HEK293 (cell line): ENCODE results near the gene KCNJ2.
A peak's percentile ranks its signal among the peaks of the same experiment; 100 is the strongest.

Experiments
- CTCF ChIA-PET: fragments of 350-600 bp; formaldehyde crosslinking; extraction: SDS; loops from one replicate; lab custom pipeline; 2021; ENCODE audit warnings: antibody characterized with exemption; lab: Yijun Ruan, JAX
- POLR2A ChIA-PET: fragments of 300-600 bp; formaldehyde crosslinking; extraction: SDS; loops from one replicate; lab custom pipeline; 2020; ENCODE audit warnings: antibody characterized with exemption, inconsistent platforms; lab: Yijun Ruan, JAX
- H3K27ac ChIP-seq: fragments of 200-500 bp; sonication (Bioruptor generic); 2 replicates; pipeline ENCODE4 v1.5.1; 2014; ENCODE audit warnings: low read depth, low read length, control low read depth, inconsistent platforms; ENCODE audit errors: extremely low read depth
- H3K36me3 ChIP-seq, 2 experiments: fragments of 200-500 bp in 1 of 2; sonication (Bioruptor generic) in 1 of 2; 1 replicate in 1 of 2; 2 replicates in 1 of 2; pipeline ENCODE4 v1.5.1; 2014 to 2017; ENCODE audit warnings: inconsistent platforms in 2 of 2, low read length in 2 of 2; ENCODE audit not compliant: control insufficient read depth in 2 of 2, insufficient read depth in 1 of 2
- H3K4me1 ChIP-seq: fragments of 200-500 bp; sonication (Bioruptor generic); 2 replicates; pipeline ENCODE4 v1.5.1; 2014; ENCODE audit warnings: mild to moderate bottlenecking, low read length, inconsistent platforms; ENCODE audit not compliant: control insufficient read depth, insufficient read depth
- H3K4me3 ChIP-seq: 2 replicates; pipeline ENCODE4 v1.5.1; 2011; ENCODE audit warnings: low read depth, mild to moderate bottlenecking, control low read depth, low read length, moderate library complexity
- H3K9me3 ChIP-seq: fragments of 200-500 bp; sonication (Bioruptor generic); 2 replicates; pipeline ENCODE4 v1.5.1; 2014; ENCODE audit warnings: low read depth, low read length, inconsistent platforms; ENCODE audit not compliant: control insufficient read depth, insufficient read depth
- GLI2 ChIP-seq: fragments of 450-650 bp; formaldehyde crosslinking; IDR thresholded peaks from 2 replicates; pipeline ENCODE4; 2017; ENCODE audit warnings: missing biosample characterization, missing genetic modification characterization, low read depth, borderline replicate concordance
- PRDM1 ChIP-seq: fragments of 450-650 bp; formaldehyde crosslinking; IDR thresholded peaks from 2 replicates; pipeline ENCODE4; 2016; ENCODE audit warnings: missing biosample characterization, missing genetic modification characterization
- SP2 ChIP-seq: fragments of 450-650 bp; formaldehyde crosslinking; IDR thresholded peaks from 2 replicates; pipeline ENCODE4 v1.5.1; 2016; ENCODE audit warnings: missing biosample characterization, missing genetic modification characterization
- YY2 ChIP-seq: fragments of 450-650 bp; formaldehyde crosslinking; IDR thresholded peaks from 2 replicates; pipeline ENCODE4 v1.5.1; 2016; ENCODE audit warnings: missing biosample characterization, missing genetic modification characterization
- ZBTB7A ChIP-seq: fragments of 450-650 bp; formaldehyde crosslinking; IDR thresholded peaks from 2 replicates; pipeline ENCODE4 v1.5.1; 2016; ENCODE audit warnings: low read depth, missing biosample characterization, missing genetic modification characterization
- ZFHX2 ChIP-seq: fragments of 450-650 bp; formaldehyde crosslinking; conservative IDR thresholded peaks from 2 replicates; pipeline ENCODE4 v1.5.1; 2016; ENCODE audit warnings: missing biosample characterization, missing genetic modification characterization
- ZNF121 ChIP-seq: fragments of 450-650 bp; formaldehyde crosslinking; IDR thresholded peaks from 2 replicates; pipeline ENCODE4 v1.5.1; 2016; ENCODE audit warnings: missing biosample characterization, missing genetic modification characterization
- ZNF132 ChIP-seq: fragments of 450-650 bp; formaldehyde crosslinking; IDR thresholded peaks from 2 replicates; pipeline ENCODE4 v1.5.1; 2017; ENCODE audit warnings: missing biosample characterization, missing genetic modification characterization, borderline replicate concordance
- ZNF157 ChIP-seq: fragments of 450-650 bp; formaldehyde crosslinking; IDR thresholded peaks from 2 replicates; pipeline ENCODE4 v1.5.1; 2016; ENCODE audit warnings: missing biosample characterization, missing genetic modification characterization
- ZNF23 ChIP-seq: fragments of 450-650 bp; formaldehyde crosslinking; IDR thresholded peaks from 2 replicates; pipeline ENCODE4 v1.5.1; 2016; ENCODE audit warnings: missing biosample characterization, missing genetic modification characterization, borderline replicate concordance
- ZNF266 ChIP-seq: fragments of 450-650 bp; formaldehyde crosslinking; IDR thresholded peaks from 2 replicates; pipeline ENCODE4 v1.5.1; 2016; ENCODE audit warnings: missing biosample characterization, missing genetic modification characterization, low read depth
- ZNF473 ChIP-seq: fragments of 450-650 bp; formaldehyde crosslinking; IDR thresholded peaks from 2 replicates; pipeline ENCODE4 v1.5.1; 2017; ENCODE audit warnings: missing biosample characterization, missing genetic modification characterization
- ZNF48 ChIP-seq: fragments of 450-650 bp; formaldehyde crosslinking; IDR thresholded peaks from 2 replicates; pipeline ENCODE4 v1.5.1; 2016; ENCODE audit warnings: missing biosample characterization, missing genetic modification characterization
- ZNF510 ChIP-seq: fragments of 450-650 bp; formaldehyde crosslinking; IDR thresholded peaks from 2 replicates; pipeline ENCODE4 v1.5.1; 2018; ENCODE audit warnings: mild to moderate bottlenecking, missing genetic modification characterization, missing biosample characterization; ENCODE audit not compliant: insufficient replicate concordance
- ZNF530 ChIP-seq: fragments of 450-650 bp; formaldehyde crosslinking; IDR thresholded peaks from 2 replicates; pipeline ENCODE4 v1.5.1; 2016; ENCODE audit warnings: low read depth, missing biosample characterization, missing genetic modification characterization
- ZNF596 ChIP-seq: fragments of 450-650 bp; IDR thresholded peaks from 2 replicates; pipeline ENCODE4 v1.5.0; 2018; ENCODE audit warnings: missing biosample characterization, mild to moderate bottlenecking, missing genetic modification characterization, moderate library complexity
- ZNF610 ChIP-seq: fragments of 450-650 bp; formaldehyde crosslinking; IDR thresholded peaks from 2 replicates; pipeline ENCODE4 v1.5.1; 2016; ENCODE audit warnings: missing biosample characterization, missing genetic modification characterization, borderline replicate concordance
- ZNF701 ChIP-seq: fragments of 450-650 bp; formaldehyde crosslinking; IDR thresholded peaks from 2 replicates; pipeline ENCODE4 v1.5.1; 2016; ENCODE audit warnings: missing biosample characterization, missing genetic modification characterization
- ZNF76 ChIP-seq: fragments of 450-650 bp; formaldehyde crosslinking; IDR thresholded peaks from 2 replicates; pipeline ENCODE4; 2016; ENCODE audit warnings: low read depth, missing biosample characterization, missing genetic modification characterization, borderline replicate concordance
- ZSCAN23 ChIP-seq: fragments of 450-650 bp; formaldehyde crosslinking; IDR thresholded peaks from 2 replicates; pipeline ENCODE4 v1.5.1; 2016; ENCODE audit warnings: missing biosample characterization, missing genetic modification characterization
- ZXDB ChIP-seq: fragments of 450-650 bp; formaldehyde crosslinking; IDR thresholded peaks from 2 replicates; pipeline ENCODE4 v1.5.1; 2016; ENCODE audit warnings: missing biosample characterization, missing genetic modification characterization
- TF ChIP-seq, protein P1 (sequence below): fragments of 450-650 bp; formaldehyde crosslinking; IDR thresholded peaks from 2 replicates; pipeline ENCODE4 v1.5.1; 2017; ENCODE audit warnings: missing biosample characterization, missing genetic modification characterization
- TF ChIP-seq, protein P2 (sequence below): fragments of 450-650 bp; formaldehyde crosslinking; IDR thresholded peaks from 2 replicates; pipeline ENCODE4 v1.5.1; 2016; ENCODE audit warnings: missing biosample characterization, missing genetic modification characterization
- TF ChIP-seq, protein P3 (sequence below): fragments of 450-650 bp; formaldehyde crosslinking; IDR thresholded peaks from 2 replicates; pipeline ENCODE4 v1.5.1; 2016; ENCODE audit warnings: missing biosample characterization, missing genetic modification characterization
- TF ChIP-seq, protein P4 (sequence below): fragments of 450-650 bp; formaldehyde crosslinking; IDR thresholded peaks from 2 replicates; pipeline ENCODE4 v1.5.1; 2016; ENCODE audit warnings: missing biosample characterization, missing genetic modification characterization
- TF ChIP-seq, protein P5 (sequence below): fragments of 450-650 bp; formaldehyde crosslinking; IDR thresholded peaks from 2 replicates; pipeline ENCODE4 v1.5.1; 2016; ENCODE audit warnings: missing biosample characterization, missing genetic modification characterization

KCNJ2 gene

DNA sequence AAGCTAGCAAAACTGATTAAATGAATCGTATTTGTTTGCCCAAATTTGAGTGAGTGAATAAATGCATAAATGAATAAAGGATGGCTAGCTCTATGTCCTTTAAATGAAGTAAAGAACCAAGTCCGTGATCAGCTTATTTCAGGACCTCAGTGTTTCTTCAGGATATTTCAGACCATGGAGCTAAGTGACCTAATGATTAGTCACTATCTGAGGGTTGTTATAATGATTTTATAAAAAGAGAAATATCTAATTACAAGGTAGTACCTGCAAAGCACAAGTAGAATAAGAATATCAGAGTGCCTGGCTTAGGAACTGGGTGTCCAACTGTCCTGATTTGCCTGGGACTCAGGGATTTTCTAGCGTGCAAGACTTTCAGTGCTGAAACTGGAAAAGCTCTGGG is 12.5 kb downstream of the KCNJ2 start (continued):
- no peak for TF ChIP-seq ZNF530 (tag by site-specific recombination)
- no peak for TF ChIP-seq ZSCAN23 (tag by site-specific recombination)
- TF ChIP-seq ZNF610 (tag by site-specific recombination) = no peak
- TF ChIP-seq ZNF701 (tag by site-specific recombination) = no peak
- TF ChIP-seq ZNF157 = no peak
- no peak for TF ChIP-seq PRDM1 (tag by site-specific recombination)
- TF ChIP-seq, protein P1, sequence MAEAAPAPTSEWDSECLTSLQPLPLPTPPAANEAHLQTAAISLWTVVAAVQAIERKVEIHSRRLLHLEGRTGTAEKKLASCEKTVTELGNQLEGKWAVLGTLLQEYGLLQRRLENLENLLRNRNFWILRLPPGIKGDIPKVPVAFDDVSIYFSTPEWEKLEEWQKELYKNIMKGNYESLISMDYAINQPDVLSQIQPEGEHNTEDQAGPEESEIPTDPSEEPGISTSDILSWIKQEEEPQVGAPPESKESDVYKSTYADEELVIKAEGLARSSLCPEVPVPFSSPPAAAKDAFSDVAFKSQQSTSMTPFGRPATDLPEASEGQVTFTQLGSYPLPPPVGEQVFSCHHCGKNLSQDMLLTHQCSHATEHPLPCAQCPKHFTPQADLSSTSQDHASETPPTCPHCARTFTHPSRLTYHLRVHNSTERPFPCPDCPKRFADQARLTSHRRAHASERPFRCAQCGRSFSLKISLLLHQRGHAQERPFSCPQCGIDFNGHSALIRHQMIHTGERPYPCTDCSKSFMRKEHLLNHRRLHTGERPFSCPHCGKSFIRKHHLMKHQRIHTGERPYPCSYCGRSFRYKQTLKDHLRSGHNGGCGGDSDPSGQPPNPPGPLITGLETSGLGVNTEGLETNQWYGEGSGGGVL = no peak
- TF ChIP-seq ZNF23 (tag by site-specific recombination) = no peak
- no peak for TF ChIP-seq ZNF510 (tag by site-specific recombination)

DNA sequence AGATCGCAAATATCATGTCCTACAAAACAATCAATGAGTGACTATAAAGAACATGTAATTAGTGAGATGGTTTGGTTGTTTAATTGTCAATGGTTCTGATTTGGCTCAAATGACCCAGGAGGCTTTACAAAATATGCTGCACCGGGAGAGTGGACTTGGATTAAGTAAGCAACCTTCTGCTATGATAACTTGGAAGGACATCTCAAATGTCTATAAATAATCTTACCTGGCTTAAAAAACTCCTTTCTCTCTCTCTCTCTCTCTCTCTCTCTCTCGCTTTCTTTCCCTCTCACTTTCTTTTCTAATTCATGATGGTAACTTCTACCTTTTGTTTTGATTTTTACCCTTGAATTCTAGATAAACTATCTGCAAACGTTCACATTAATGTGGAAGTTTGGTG is 14.2 kb downstream of the KCNJ2 start:
- Histone ChIP-seq H3K27ac (no peak overlapping the region), H3K36me3 (no peaks in the 10 kb centered on the region), H3K4me1 (no peaks in the 10 kb centered on the region), H3K4me3 (no peak overlapping the region), H3K9me3 (no peaks in the 10 kb centered on the region)
- no peak for TF ChIP-seq ZNF121 (tag by site-specific recombination)
- TF ChIP-seq ZNF596 = peak; percentile 55; the same call in 1 of the 2 replicates
- ChIA-PET CTCF (no interaction called here), POLR2A (no interaction called here)

DNA sequence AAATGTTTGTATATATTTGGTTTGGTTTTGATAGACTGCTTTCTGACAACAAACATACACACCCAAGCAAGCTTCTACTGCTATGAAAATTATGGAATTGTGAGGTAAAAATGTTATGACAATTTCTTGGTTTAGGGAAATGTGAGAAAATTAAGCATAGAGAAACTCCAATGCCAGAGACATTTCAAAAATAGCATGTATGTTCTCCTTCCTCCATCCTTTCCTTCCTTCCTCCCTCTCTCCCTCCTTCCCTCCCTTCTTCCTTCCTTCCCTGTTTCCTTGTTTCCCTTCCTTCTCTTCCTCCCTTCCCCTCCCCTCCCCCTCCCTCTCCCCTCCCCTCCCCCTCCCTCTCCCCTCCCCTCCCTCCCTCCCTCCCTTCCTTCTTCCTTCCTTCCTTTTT is 14.9 kb downstream of the KCNJ2 start:
- Histone ChIP-seq H3K9me3 (no peaks in the 10 kb centered on the region), H3K4me1 (no peaks in the 10 kb centered on the region), H3K27ac (no peak overlapping the region), H3K4me3 (no peak overlapping the region), H3K36me3 (no peaks in the 10 kb centered on the region)
- CTCF ChIA-PET = no interaction called here
- POLR2A ChIA-PET = no interaction called here
- no peak for TF ChIP-seq SP2 (tag by site-specific recombination)
- TF ChIP-seq, protein P2, sequence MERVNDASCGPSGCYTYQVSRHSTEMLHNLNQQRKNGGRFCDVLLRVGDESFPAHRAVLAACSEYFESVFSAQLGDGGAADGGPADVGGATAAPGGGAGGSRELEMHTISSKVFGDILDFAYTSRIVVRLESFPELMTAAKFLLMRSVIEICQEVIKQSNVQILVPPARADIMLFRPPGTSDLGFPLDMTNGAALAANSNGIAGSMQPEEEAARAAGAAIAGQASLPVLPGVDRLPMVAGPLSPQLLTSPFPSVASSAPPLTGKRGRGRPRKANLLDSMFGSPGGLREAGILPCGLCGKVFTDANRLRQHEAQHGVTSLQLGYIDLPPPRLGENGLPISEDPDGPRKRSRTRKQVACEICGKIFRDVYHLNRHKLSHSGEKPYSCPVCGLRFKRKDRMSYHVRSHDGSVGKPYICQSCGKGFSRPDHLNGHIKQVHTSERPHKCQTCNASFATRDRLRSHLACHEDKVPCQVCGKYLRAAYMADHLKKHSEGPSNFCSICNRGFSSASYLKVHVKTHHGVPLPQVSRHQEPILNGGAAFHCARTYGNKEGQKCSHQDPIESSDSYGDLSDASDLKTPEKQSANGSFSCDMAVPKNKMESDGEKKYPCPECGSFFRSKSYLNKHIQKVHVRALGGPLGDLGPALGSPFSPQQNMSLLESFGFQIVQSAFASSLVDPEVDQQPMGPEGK = no peak
- no peak for TF ChIP-seq ZNF266
- no peak for TF ChIP-seq ZNF473
- TF ChIP-seq ZBTB7A (tag by site-specific recombination) = no peak
- no peak for TF ChIP-seq GLI2 (tag by site-specific recombination)
- TF ChIP-seq ZNF132 (tag by site-specific recombination) = no peak
- TF ChIP-seq, protein P3, sequence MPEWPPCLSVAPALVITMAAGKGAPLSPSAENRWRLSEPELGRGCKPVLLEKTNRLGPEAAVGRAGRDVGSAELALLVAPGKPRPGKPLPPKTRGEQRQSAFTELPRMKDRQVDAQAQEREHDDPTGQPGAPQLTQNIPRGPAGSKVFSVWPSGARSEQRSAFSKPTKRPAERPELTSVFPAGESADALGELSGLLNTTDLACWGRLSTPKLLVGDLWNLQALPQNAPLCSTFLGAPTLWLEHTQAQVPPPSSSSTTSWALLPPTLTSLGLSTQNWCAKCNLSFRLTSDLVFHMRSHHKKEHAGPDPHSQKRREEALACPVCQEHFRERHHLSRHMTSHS (tag by site-specific recombination) = no peak
- no peak for TF ChIP-seq ZNF157
- TF ChIP-seq, protein P4, sequence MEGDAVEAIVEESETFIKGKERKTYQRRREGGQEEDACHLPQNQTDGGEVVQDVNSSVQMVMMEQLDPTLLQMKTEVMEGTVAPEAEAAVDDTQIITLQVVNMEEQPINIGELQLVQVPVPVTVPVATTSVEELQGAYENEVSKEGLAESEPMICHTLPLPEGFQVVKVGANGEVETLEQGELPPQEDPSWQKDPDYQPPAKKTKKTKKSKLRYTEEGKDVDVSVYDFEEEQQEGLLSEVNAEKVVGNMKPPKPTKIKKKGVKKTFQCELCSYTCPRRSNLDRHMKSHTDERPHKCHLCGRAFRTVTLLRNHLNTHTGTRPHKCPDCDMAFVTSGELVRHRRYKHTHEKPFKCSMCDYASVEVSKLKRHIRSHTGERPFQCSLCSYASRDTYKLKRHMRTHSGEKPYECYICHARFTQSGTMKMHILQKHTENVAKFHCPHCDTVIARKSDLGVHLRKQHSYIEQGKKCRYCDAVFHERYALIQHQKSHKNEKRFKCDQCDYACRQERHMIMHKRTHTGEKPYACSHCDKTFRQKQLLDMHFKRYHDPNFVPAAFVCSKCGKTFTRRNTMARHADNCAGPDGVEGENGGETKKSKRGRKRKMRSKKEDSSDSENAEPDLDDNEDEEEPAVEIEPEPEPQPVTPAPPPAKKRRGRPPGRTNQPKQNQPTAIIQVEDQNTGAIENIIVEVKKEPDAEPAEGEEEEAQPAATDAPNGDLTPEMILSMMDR (tag by site-specific recombination) = no peak
- TF ChIP-seq YY2 (tag by site-specific recombination) = no peak
- TF ChIP-seq, protein P5, sequence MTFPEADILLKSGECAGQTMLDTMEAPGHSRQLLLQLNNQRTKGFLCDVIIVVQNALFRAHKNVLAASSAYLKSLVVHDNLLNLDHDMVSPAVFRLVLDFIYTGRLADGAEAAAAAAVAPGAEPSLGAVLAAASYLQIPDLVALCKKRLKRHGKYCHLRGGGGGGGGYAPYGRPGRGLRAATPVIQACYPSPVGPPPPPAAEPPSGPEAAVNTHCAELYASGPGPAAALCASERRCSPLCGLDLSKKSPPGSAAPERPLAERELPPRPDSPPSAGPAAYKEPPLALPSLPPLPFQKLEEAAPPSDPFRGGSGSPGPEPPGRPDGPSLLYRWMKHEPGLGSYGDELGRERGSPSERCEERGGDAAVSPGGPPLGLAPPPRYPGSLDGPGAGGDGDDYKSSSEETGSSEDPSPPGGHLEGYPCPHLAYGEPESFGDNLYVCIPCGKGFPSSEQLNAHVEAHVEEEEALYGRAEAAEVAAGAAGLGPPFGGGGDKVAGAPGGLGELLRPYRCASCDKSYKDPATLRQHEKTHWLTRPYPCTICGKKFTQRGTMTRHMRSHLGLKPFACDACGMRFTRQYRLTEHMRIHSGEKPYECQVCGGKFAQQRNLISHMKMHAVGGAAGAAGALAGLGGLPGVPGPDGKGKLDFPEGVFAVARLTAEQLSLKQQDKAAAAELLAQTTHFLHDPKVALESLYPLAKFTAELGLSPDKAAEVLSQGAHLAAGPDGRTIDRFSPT (tag by site-specific recombination) = no peak
- TF ChIP-seq ZNF48 (tag by site-specific recombination) = no peak
- no peak for TF ChIP-seq ZFHX2 (tag by site-specific recombination)
- TF ChIP-seq ZNF76 = no peak
- TF ChIP-seq ZXDB (tag by site-specific recombination) = no peak
